ENCODE measurements around the gene MRPS30.
"Not testable (repeated sequence)": the region's sequence is repeated elsewhere in the genome, so short reads cannot be mapped to it uniquely, and the experiment has no call there.

MRPS30 gene

GRCh38 chr5:44821164-44821563 is 12.4 kb downstream of the MRPS30 start:
- DNase-seq (ENCODE audit: low read depth in 2 of 2): no peak

DNA sequence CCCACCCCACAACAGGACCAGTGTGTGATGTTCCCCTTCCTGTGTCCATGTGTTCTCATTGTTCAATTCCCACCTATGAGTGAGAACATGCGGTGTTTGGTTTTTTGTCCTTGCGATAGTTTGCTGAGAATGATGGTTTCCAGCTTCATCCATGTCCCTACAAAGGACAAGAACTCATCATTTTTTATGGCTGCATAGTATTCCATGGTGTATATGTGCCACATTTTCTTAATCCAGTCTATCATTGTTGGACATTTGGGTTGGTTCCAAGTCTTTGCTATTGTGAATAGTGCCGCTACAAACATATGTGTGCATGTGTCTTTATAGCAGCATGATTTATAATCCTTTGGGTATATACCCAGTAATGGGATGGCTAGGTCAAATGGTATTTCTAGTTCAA is 15.9 kb downstream of the MRPS30 start:
- DNase-seq (ENCODE audit: low read depth in 2 of 2): not testable (repeated sequence)

DNA sequence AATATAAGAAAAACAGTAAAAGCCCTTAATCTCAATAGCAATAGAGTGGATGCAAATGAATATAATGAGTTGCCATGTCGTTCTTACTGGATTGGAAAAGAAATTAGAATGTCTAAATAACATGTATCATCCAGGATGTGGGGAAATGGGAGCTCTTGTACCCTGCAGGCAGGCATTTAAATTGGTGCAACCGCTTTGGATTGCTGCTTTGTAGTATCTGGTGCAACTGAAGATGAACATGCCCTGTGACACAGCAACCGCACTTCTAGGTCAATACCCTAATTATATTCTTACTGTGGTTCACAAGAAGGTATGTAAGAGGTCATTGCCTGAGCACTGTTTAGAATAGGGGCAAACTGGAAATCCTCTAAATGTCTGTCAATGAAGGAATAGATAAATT is 18.9 kb downstream of the MRPS30 start:
- no peak for DNase-seq (ENCODE audit: low read depth in 2 of 2)

- no peak for DNase-seq (ENCODE audit: low read depth in 2 of 2)
These were observed 20.0 kb downstream of the MRPS30 start for GRCh38 chr5:44828719-44829118.

DNA sequence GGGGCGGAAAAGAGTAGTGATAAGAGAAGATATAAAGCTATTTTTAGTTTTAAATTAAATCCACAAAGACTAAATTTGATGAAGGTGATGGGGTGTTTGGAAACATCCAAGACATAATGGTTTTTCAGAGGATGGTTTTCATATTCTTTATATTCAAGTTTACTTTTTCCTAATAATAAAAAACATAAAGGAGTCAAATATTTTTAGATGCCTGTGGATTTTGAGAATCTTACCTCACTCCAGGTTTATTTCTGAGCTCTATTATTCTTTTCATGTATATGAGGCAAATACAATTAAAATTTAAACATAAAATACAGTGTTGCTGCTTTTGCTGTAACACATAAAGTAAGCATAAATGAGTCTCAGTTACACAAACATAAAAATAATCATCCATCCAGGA is 22.2 kb downstream of the MRPS30 start:
- DNase-seq (ENCODE audit: low read depth in 2 of 2): no peak

DNA sequence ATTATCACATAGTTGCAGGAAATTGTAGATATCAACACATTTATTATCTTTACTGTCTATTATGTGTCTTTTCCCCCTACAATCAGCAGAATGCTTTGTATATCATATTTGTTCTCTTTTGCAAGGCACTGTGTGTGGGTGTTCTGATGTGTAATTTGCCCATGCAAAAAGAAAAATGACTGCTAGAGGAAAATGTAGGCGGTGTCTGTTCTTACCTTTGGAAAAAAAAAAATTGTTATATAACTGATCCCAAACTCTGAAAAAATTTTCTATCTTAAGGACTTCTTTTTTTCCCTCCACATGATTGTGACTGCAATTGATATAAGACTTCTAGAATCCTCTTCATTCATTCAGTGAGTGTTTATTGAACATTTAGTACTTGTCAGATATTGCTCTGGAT is 24.5 kb downstream of the MRPS30 start:
- no peak for DNase-seq (ENCODE audit: low read depth in 2 of 2)

GRCh38 chr5:44835693-44836092 is 26.9 kb downstream of the MRPS30 start:
- DNase-seq (ENCODE audit: low read depth in 2 of 2): no peak

DNA sequence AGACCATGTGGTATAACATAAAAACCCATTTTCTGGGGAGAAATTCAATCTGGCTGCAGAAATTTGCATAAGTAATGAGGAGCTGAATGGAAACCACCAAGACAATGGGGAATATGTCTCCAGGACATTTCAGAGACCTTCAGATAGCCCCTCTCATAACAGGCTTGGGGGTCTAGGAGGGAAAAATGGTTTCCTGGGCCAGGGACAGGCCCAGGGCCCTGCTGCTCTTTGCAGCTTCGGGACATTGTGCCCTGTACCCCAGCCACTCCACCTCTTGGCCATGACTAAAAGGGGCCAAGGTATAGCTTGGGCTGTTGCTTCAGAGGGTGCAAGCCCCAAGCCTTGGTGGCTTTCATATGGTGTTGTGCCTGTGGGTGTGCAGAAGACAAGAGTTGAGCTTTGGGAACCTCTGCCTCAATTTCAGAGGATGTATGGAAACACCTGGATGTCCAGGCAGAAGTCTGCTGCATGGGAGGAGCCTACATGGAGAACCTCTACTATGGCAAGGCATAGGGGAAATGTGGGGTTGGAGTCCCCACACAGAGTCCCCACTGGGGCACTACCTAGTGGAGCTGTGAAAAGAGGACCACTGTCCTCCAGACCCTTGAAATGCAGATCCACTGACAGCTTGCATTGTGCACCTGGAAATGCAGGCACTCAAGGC is 30.4 kb downstream of the MRPS30 start:
- DNase-seq (ENCODE audit: low read depth in 2 of 2): no peak

DNA sequence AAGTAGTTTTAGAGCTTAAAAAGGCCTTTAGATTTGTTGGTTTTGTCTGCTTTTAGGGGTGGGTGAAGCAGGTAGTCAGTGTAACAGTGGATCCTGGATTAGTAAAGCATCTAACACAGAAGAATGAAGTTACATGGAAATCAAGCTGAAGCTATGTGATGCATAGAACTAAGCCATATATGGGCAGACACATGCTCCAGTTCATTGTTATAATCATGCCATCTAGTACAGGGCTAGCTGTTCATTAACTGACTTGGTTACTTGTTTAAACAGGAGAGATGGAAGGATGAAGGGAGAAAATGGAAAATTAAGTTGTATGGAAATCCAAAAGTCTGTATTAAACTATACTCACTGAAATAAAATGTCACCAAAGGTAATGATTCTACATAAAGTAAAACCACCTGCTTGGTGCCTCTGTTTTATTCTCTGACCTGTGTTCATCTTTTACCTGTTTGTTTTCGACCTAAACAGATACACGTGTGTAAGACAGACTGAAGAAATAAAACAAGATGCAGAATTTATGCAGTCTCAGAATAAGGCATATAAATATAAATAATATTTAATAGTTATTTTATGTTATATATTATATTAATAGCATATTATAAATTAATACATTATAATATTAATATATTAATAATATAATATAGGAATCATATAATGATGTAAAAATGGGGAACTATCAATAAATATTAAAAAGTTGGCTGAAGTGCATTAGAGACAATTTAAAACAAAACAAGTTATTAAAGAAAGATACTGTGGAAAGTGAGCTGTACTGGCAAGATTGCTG is 33.9 kb downstream of the MRPS30 start:
- no peak for DNase-seq (ENCODE audit: low read depth in 2 of 2)

DNA sequence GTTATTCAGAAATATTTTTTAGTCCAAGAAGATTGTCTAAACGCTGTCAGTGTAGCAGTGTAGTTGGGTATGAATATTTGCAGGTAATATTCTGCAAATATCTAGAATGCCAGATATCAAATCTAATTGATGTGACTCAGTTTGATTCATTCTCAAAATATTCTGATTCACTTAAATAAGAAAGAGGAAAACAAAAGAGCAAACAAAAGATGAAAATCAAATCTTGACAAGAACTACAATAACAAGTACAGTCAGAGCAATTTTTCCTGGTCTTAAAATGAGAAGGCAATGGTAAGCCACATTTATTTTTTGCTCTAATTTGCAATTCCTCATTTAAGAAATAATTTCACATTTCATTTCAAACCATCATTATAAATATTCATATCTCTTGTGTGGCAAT is 36.0 kb downstream of the MRPS30 start:
- no peak for DNase-seq (ENCODE audit: low read depth in 2 of 2)

DNA sequence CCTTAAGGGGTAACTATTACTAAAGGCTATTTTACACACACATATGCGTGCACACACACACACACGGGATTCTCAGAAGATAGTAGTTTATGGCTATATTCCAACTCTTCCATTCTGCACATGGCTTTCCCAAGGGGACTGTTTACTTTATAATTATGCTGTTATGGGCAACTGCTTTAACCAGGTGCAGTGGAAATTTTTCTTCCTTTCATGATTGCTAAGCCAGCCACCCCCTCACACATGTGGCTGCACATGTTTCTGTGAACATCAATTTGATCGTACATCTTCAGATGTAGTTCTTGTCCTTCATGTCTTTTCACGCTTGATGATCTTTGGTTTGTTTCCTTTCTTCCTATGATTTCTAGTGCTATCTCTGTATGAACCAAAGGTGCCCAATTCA is 37.0 kb downstream of the MRPS30 start:
- no peak for DNase-seq (ENCODE audit: low read depth in 2 of 2)

DNA sequence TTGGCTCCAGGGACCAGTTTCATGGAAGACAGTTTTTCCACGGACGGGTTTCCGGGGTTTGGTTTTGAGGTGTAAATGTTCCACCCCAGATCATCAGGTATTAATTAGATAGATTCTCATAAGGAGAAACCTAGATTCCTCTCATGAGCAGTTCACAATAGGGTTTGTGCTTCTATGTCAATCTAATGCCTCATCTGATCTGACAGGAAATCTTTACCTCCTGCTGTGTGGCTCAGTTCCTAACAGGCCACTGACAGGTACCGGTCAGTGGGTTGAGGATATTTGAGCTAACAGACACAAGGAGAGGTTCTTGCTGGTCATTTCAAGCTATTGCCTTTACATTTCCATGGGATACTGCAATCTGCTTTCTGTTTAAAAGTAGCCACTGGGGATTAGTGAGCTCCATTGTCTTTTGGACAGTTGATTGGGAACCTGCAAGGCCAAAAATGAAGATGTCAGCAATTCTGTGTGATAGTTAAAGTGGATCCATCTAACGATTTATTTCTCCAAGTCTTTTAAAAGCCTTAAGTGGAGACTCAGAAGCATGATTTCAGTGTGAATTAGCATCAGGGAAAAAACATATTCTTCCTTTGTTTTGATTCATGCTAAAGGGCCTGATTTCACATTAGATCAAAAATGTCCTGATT is 38.6 kb downstream of the MRPS30 start:
- no peak for DNase-seq (ENCODE audit: low read depth in 2 of 2)

DNA sequence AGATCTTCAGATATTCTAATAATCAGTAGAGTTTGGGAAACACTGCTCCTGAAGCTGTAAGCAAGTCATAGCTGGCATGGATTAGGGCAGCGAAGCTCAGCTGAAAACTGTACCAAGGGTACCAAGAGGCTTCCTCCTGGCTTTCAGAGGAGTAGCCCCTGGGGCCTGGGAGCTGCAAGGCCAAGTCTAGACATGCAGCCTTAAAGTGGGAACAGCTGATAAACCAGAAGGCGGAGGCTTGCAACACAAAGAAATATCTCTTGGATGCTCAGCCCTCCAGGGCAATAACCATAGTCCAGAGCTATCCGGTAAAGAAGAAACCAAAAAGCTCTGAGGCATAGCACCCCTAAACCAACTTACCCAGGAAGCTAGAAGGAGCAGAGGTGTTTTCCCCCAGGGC is 51.5 kb downstream of the MRPS30 start:
- no peak for DNase-seq (ENCODE audit: low read depth in 2 of 2)

DNA sequence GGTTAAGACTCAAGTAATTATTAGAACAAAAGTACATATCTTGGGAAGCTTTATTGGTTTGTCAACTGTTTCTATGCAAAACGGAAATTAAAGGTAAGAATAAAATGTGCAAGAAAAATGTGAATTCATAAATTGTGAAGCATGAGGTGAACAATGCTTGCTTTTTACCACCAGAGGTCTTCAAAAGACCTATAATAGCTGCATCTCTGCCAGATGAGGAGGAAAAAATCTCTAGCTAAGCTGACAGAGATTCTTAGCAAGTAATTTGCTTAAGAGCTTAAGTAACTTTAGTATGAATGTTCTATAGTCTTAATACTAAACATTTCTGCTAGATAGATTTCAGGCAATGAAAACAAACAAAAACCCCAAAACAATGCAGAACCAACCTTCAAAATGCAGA is 54.1 kb downstream of the MRPS30 start:
- DNase-seq (ENCODE audit: low read depth in 2 of 2): no peak

Data from stimulated activated CD8-positive, alpha-beta memory T cell treated with anti-CD3 and anti-CD28 coated beads, Interleukin-7, amount 100 ng/mL, for 1 hour (primary cell).